Measurements from ENCODE around the gene RXRG.

RXRG gene

GRCh38 chr1:165376811-165377311, 68.1 kb downstream of the RXRG start:
- Histone ChIP-seq H3K9me2 (replicated peaks; ENCODE audit: control insufficient read depth, low read length) (no peaks in the 10 kb centered on the region), H4K20me1 (ENCODE audit: control insufficient read depth, insufficient read depth, low read depth, low read length) (no peaks in the 10 kb centered on the region), H3K27me3 (ENCODE audit: control insufficient read depth, low read length) (peaks cover 71% of the 10 kb centered on the region), H3K4me2 (ENCODE audit: low read length) (no peak overlapping the region), H3K79me2 (ENCODE audit: control insufficient read depth, low read length) (no peaks in the 10 kb centered on the region), H3F3A (ENCODE audit: control insufficient read depth, insufficient read depth) (no peaks in the 10 kb centered on the region), H3K27ac (ENCODE audit: low read depth, low read length) (no peak overlapping the region), H3K4me3 (ENCODE audit: low read length) (no peak overlapping the region), H3K9me3 (ENCODE audit: control insufficient read depth, insufficient read depth, low read length) (no peaks in the 10 kb centered on the region), H3K36me3 (ENCODE audit: control insufficient read depth, low read length) (no peaks in the 10 kb centered on the region), H3K4me1 (ENCODE audit: control insufficient read depth, low read length) (no peaks in the 10 kb centered on the region)
- TF ChIP-seq CTCF (IDR thresholded peaks at IDR 0.05; ENCODE audit: low read depth, low read length, poor library complexity, severe bottlenecking): no peak
- no peak for TF ChIP-seq EZH2phosphoT487 (IDR thresholded peaks at IDR 0.05; ENCODE audit: borderline replicate concordance, low read length)

- no peak overlapping the region for H3K4me2 ChIP-seq (ENCODE audit: low read length)
- no peaks in the 10 kb centered on the region for H3K9me2 ChIP-seq (replicated peaks; ENCODE audit: control insufficient read depth, low read length)
- no peak overlapping the region for H3K4me3 ChIP-seq (ENCODE audit: low read length)
- no peaks in the 10 kb centered on the region for H4K20me1 ChIP-seq (ENCODE audit: control insufficient read depth, insufficient read depth, low read depth, low read length)
- TF ChIP-seq EZH2phosphoT487 (IDR thresholded peaks at IDR 0.05; ENCODE audit: borderline replicate concordance, low read length): no peak
- no peak for TF ChIP-seq CTCF (IDR thresholded peaks at IDR 0.05; ENCODE audit: low read depth, low read length, poor library complexity, severe bottlenecking)
- no peak overlapping the region for H3K27ac ChIP-seq (ENCODE audit: low read depth, low read length)
- no peaks in the 10 kb centered on the region for H3F3A ChIP-seq (ENCODE audit: control insufficient read depth, insufficient read depth)
- H3K4me1 ChIP-seq (ENCODE audit: control insufficient read depth, low read length): no peaks in the 10 kb centered on the region
- H3K27me3 ChIP-seq (ENCODE audit: control insufficient read depth, low read length): peaks cover 71% of the 10 kb centered on the region
- H3K9me3 ChIP-seq (ENCODE audit: control insufficient read depth, insufficient read depth, low read length): no peaks in the 10 kb centered on the region
- no peaks in the 10 kb centered on the region for H3K36me3 ChIP-seq (ENCODE audit: control insufficient read depth, low read length)
- H3K79me2 ChIP-seq (ENCODE audit: control insufficient read depth, low read length): no peaks in the 10 kb centered on the region
These were observed 68.7 kb downstream of the RXRG start for GRCh38 chr1:165376041-165376810.

GRCh38 chr1:165375623-165376022, 69.3 kb downstream of the RXRG start:
- H3K4me1 ChIP-seq (ENCODE audit: control insufficient read depth, low read length): no peaks in the 10 kb centered on the region
- no peak overlapping the region for H3K4me3 ChIP-seq (ENCODE audit: low read length)
- H3K4me2 ChIP-seq (ENCODE audit: low read length): no peak overlapping the region
- no peaks in the 10 kb centered on the region for H3K9me2 ChIP-seq (replicated peaks; ENCODE audit: control insufficient read depth, low read length)
- H3K9me3 ChIP-seq (ENCODE audit: control insufficient read depth, insufficient read depth, low read length): no peaks in the 10 kb centered on the region
- H3K27me3 ChIP-seq (ENCODE audit: control insufficient read depth, low read length): peaks cover 70% of the 10 kb centered on the region
- no peak overlapping the region for H3K27ac ChIP-seq (ENCODE audit: low read depth, low read length)
- TF ChIP-seq EZH2phosphoT487 (IDR thresholded peaks at IDR 0.05; ENCODE audit: borderline replicate concordance, low read length) (no peak), CTCF (IDR thresholded peaks at IDR 0.05; ENCODE audit: low read depth, low read length, poor library complexity, severe bottlenecking) (no peak)
- H3K79me2 ChIP-seq (ENCODE audit: control insufficient read depth, low read length): no peaks in the 10 kb centered on the region
- H3K36me3 ChIP-seq (ENCODE audit: control insufficient read depth, low read length): no peaks in the 10 kb centered on the region
- no peaks in the 10 kb centered on the region for H4K20me1 ChIP-seq (ENCODE audit: control insufficient read depth, insufficient read depth, low read depth, low read length)
- no peaks in the 10 kb centered on the region for H3F3A ChIP-seq (ENCODE audit: control insufficient read depth, insufficient read depth)
